ENCODE data around the gene SLC44A3.

DNA sequence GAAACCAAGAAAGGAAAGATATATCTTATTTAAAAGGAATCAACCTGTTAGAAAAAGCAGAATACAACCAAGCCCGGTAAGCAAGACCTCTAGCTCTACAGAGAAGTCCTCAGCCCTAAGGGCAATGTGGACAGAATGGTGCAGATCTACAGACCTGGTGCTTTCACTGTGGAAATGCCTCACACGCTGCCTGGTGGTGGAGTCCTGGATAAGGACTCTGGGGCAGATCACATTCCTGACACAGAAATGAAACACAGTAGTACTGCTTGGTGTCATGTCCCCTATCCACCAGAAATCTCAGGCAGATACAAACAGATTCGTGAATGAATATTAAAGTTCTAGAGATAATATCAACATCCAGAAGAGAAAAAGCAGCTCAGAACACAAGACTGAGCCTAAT, 99.9 kb downstream of the SLC44A3 start:
- TF ChIP-seq, protein P1, sequence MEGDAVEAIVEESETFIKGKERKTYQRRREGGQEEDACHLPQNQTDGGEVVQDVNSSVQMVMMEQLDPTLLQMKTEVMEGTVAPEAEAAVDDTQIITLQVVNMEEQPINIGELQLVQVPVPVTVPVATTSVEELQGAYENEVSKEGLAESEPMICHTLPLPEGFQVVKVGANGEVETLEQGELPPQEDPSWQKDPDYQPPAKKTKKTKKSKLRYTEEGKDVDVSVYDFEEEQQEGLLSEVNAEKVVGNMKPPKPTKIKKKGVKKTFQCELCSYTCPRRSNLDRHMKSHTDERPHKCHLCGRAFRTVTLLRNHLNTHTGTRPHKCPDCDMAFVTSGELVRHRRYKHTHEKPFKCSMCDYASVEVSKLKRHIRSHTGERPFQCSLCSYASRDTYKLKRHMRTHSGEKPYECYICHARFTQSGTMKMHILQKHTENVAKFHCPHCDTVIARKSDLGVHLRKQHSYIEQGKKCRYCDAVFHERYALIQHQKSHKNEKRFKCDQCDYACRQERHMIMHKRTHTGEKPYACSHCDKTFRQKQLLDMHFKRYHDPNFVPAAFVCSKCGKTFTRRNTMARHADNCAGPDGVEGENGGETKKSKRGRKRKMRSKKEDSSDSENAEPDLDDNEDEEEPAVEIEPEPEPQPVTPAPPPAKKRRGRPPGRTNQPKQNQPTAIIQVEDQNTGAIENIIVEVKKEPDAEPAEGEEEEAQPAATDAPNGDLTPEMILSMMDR (IDR thresholded peaks at IDR 0.05; ENCODE audit: low read depth, low read length): no peak
- TF ChIP-seq MYC (IDR thresholded peaks at IDR 0.05; ENCODE audit: low read depth, low read length): no peak
- TF ChIP-seq POLR2A (IDR thresholded peaks at IDR 0.05; ENCODE audit: extremely low read depth, insufficient read length): no peak
